Measurements from ENCODE around the gene PARVG. TPM values are rescaled to one million over a fixed set of nuclear protein-coding genes. Genes with fewer than 3 reads are reported as not detected.

The PARVG gene
- total RNA-seq, 1 experiment from 2014 or later: not detected

GRCh38 chr22:44211946-44212930 is 31.5 kb downstream of the PARVG start:
- H3K4me3 ChIP-seq: no peak overlapping the region
- peak; percentile 73 for DNase-seq

DNA sequence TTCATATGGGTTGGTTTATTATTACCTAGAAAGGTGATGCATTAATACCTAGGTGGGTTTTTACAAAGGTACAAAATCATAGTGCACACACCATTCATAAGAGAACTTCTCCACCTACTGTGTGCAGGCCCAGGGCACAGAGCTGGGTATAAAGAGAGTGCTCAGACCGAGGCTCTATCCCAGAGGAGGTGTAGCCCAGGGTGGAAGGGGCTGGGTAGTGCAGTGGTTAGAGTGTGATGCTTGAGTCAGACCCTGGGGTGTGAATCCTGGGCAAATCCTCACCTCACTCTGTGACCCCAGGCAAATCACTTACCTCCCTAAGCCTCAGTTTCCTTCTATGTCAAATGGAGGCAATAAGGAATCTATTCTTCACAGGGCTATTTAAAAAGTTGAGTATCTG is 32.2 kb downstream of the PARVG start:
- Histone ChIP-seq H3K4me3 (no peak overlapping the region), H3K36me3 (no peaks in the 10 kb centered on the region), H3K9me3 (peaks cover 15% of the 10 kb centered on the region; the same call in 1 of the 2 replicates), H3K27me3 (no peaks in the 10 kb centered on the region)
- no peak for DNase-seq

More at GRCh38 chr22:44211946-44212930, 31.5 kb downstream of the PARVG start:
- no peaks in the 10 kb centered on the region for H3K27me3 ChIP-seq
- H3K9me3 ChIP-seq: peaks cover 15% of the 10 kb centered on the region; the same call in 1 of the 2 replicates
- H3K36me3 ChIP-seq: no peaks in the 10 kb centered on the region

- no peak for DNase-seq
- no peaks in the 10 kb centered on the region for H3K36me3 ChIP-seq
- H3K9me3 ChIP-seq: peaks cover 15% of the 10 kb centered on the region; the same call in 1 of the 2 replicates
- H3K4me3 ChIP-seq: no peak overlapping the region
- no peaks in the 10 kb centered on the region for H3K27me3 ChIP-seq
These were observed 32.8 kb downstream of the PARVG start for GRCh38 chr22:44213489-44214043.

GRCh38 chr22:44214187-44214586 is 33.5 kb downstream of the PARVG start:
- Histone ChIP-seq H3K9me3 (peaks cover 13% of the 10 kb centered on the region; the same call in 1 of the 2 replicates), H3K36me3 (no peaks in the 10 kb centered on the region), H3K4me3 (no peak overlapping the region), H3K27me3 (no peaks in the 10 kb centered on the region)
- no peak for DNase-seq

DNA sequence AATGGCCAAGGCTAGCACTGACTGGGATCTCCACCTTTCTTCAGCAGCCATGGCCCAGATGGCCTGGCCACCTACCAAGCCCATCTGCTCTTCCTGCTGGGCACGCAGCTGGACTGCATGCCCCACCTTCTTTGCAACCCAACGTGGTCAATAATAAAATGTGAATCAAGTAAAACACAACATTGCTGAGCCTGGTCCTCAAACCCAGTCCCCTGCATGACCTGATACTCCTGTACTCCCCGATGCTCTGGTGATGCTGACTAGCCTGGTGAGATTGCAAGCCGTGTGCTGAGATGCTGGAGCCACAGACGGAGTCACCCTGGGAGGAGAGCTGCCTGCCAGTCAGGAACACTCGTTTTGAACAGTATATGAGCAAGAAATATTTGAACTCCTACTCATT is 34.0 kb downstream of the PARVG start:
- Histone ChIP-seq H3K4me3 (no peak overlapping the region), H3K9me3 (peaks cover 8% of the 10 kb centered on the region; the same call in 1 of the 2 replicates), H3K36me3 (no peaks in the 10 kb centered on the region), H3K27me3 (no peaks in the 10 kb centered on the region)
- no peak for DNase-seq

DNA sequence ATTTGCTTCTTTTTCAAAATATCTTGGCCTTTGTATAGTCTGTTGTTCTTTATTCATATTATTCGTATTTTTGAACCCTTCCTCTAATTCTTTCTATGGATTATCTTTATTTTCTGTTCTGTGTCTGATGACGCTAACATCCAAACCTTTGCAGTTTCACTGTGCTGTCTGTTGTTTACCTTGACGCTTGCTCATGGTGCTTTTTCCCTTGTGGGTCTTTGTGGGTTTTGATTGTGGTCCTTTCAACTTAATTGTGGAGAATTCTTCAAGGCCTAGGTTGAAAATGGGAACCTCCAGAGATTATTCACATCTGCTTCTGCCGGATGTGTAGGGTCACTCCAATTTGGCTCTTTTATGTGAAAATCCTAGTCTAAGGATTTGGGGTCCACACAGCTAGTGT is 34.6 kb downstream of the PARVG start:
- H3K27me3 ChIP-seq: no peaks in the 10 kb centered on the region
- H3K4me3 ChIP-seq: no peak overlapping the region
- H3K36me3 ChIP-seq: no peaks in the 10 kb centered on the region
- peaks cover 5% of the 10 kb centered on the region; the same call in 1 of the 2 replicates for H3K9me3 ChIP-seq
- no peak for DNase-seq

- no peaks in the 10 kb centered on the region for H3K27me3 ChIP-seq
- no peak overlapping the region for H3K4me3 ChIP-seq
- no peak for DNase-seq
- H3K36me3 ChIP-seq: no peaks in the 10 kb centered on the region
- H3K9me3 ChIP-seq: peaks cover 5% of the 10 kb centered on the region; the same call in 1 of the 2 replicates
These were observed 36.6 kb downstream of the PARVG start for GRCh38 chr22:44217346-44217745.

DNA sequence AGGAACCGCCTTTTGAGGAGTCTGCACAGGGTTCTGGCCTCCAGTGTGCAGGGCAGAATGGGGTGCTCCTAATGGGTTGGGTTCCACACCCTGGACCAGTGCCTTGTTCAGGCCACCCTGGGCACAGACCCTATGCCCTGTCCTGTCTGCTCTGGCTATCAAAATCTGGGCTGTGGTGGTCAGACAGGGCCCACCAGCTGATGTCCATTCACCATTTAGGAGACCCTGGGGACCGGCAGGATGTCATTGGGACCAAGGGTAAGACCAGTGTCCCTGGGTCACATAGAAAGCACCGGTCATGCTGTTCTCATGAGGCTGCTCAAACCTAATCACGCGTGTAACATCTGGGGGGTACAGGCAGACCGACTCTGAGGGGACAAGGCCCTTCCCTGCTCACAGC is 37.3 kb downstream of the PARVG start:
- no peaks in the 10 kb centered on the region for H3K36me3 ChIP-seq
- H3K27me3 ChIP-seq: no peaks in the 10 kb centered on the region
- no peak for DNase-seq
- H3K4me3 ChIP-seq: no peak overlapping the region
- peaks cover 5% of the 10 kb centered on the region; the same call in 1 of the 2 replicates for H3K9me3 ChIP-seq

- DNase-seq: no peak
- Histone ChIP-seq H3K36me3 (no peaks in the 10 kb centered on the region), H3K4me3 (no peak overlapping the region), H3K27me3 (no peaks in the 10 kb centered on the region), H3K9me3 (peaks cover 5% of the 10 kb centered on the region; the same call in 1 of the 2 replicates)
These were observed 38.6 kb downstream of the PARVG start for GRCh38 chr22:44219101-44219870.

- H3K9me3 ChIP-seq: no peaks in the 10 kb centered on the region
- no peaks in the 10 kb centered on the region for H3K36me3 ChIP-seq
- H3K27me3 ChIP-seq: no peaks in the 10 kb centered on the region
- DNase-seq: no peak
- no peak overlapping the region for H3K4me3 ChIP-seq
These were observed 40.3 kb downstream of the PARVG start for GRCh38 chr22:44220727-44221680.

- DNase-seq: no peak
- Histone ChIP-seq H3K4me3 (no peak overlapping the region), H3K9me3 (no peaks in the 10 kb centered on the region), H3K36me3 (no peaks in the 10 kb centered on the region), H3K27me3 (no peaks in the 10 kb centered on the region)
These were observed 41.2 kb downstream of the PARVG start for GRCh38 chr22:44221710-44222475.

DNA sequence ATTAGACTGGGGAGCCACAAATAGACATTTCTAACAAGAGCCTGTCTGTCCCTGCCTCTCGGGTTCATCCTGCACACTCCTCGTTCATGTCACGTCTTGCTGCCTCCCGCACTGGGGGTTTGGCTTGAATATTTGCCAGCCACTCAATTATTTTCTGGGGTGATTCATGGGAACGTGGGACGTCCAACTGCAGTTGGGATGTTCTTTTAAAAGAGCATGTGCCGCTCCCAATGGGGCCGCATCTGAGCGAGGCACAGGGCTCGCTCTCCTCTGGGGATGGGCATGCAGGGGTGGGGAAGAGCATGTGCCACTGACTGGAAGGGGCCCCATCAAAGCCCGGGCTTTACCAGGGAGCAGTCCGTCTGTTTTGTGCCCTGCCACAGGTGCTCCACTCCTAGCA is 43.4 kb downstream of the PARVG start:
- no peak overlapping the region for H3K4me3 ChIP-seq
- H3K9me3 ChIP-seq: peaks cover 3% of the 10 kb centered on the region; the same call in 1 of the 2 replicates
- no peak for DNase-seq
- H3K27me3 ChIP-seq: no peaks in the 10 kb centered on the region
- no peaks in the 10 kb centered on the region for H3K36me3 ChIP-seq

GRCh38 chr22:44225091-44225689 is 44.5 kb downstream of the PARVG start:
- Histone ChIP-seq H3K27me3 (no peaks in the 10 kb centered on the region), H3K36me3 (no peaks in the 10 kb centered on the region), H3K9me3 (peaks cover 3% of the 10 kb centered on the region; the same call in 1 of the 2 replicates), H3K4me3 (no peak overlapping the region)
- DNase-seq: no peak

GRCh38 chr22:44225812-44226211 is 45.1 kb downstream of the PARVG start:
- Histone ChIP-seq H3K27me3 (no peaks in the 10 kb centered on the region), H3K36me3 (no peaks in the 10 kb centered on the region), H3K4me3 (no peak overlapping the region), H3K9me3 (peaks cover 3% of the 10 kb centered on the region; the same call in 1 of the 2 replicates)
- no peak for DNase-seq

DNA sequence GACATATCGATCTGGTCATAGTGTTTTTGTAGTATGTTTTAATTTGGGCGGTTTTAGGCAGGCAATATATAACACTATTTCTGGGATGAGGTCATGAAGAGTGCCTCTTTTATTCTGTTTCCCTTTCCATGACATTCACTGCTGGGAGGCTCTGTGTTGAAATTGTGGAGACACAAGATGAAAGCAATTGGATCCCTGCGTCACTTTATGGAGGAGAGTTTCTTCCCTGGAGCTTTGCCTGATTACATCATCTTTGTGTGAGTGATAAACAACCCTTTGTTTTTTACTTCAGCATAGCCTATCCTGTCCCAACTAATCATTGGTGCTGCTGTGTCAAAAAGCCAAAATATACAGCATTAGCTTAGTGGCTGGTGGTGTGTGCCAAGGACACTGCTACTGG is 48.6 kb downstream of the PARVG start:
- Histone ChIP-seq H3K9me3 (peaks cover 3% of the 10 kb centered on the region; the same call in 1 of the 2 replicates), H3K27me3 (no peaks in the 10 kb centered on the region), H3K36me3 (no peaks in the 10 kb centered on the region), H3K4me3 (no peak overlapping the region)
- no peak for DNase-seq

All from MG63 (cell line).